SJSA1 (cell line): ENCODE data around the gene CPNE1. TPM values are rescaled to one million over a fixed set of nuclear protein-coding genes. Genes with fewer than 3 reads are reported as not detected.

Source experiments
- DNase-seq, 2 experiments: peaks; one replicate each; pipeline ENCODE4 v3.0.0-alpha.2; 2015 to 2020; ENCODE audit warnings: low spot score in 2 of 2, low read depth in 1 of 2
- H3K27ac ChIP-seq: fragments of 250-450 bp; sonication (Bioruptor Pico); 2 replicates; pipeline ENCODE4 v1.5.1; 2020; ENCODE audit warnings: mild to moderate bottlenecking, moderate library complexity
- H3K27me3 ChIP-seq: fragments of 250-450 bp; sonication (Bioruptor Pico); replicated peaks from 2 replicates; pipeline ENCODE4 v1.5.1; 2020; ENCODE audit warnings: mild to moderate bottlenecking, moderate library complexity
- H3K36me3 ChIP-seq: fragments of 250-450 bp; sonication (Bioruptor Pico); 2 replicates; pipeline ENCODE4 v1.5.1; 2020; ENCODE audit warnings: mild to moderate bottlenecking
- H3K4me1 ChIP-seq: fragments of 250-450 bp; sonication (Bioruptor Pico); replicated peaks from 2 replicates; pipeline ENCODE4 v1.6.1; 2021; ENCODE audit warnings: mild to moderate bottlenecking
- H3K4me3 ChIP-seq: fragments of 250-450 bp; sonication (Bioruptor Pico); 2 replicates; pipeline ENCODE4 v1.5.1; 2020; ENCODE audit warnings: mild to moderate bottlenecking
- H3K9me3 ChIP-seq: fragments of 250-450 bp; sonication (Bioruptor Pico); replicated peaks from 2 replicates; pipeline ENCODE4 v1.5.1; 2020; ENCODE audit warnings: mild to moderate bottlenecking
- total RNA-seq: library from RNA; depleted of rRNA; stranded (reverse); fragments of >200 nt; shearing (Covaris generic); gene quantifications from 2 replicates; pipeline ENCODE4 v1.2.3, GENCODE V29; 2014

CPNE1 gene
- total RNA-seq, 1 experiment from 2014 or later, result 162 TPM

DNA sequence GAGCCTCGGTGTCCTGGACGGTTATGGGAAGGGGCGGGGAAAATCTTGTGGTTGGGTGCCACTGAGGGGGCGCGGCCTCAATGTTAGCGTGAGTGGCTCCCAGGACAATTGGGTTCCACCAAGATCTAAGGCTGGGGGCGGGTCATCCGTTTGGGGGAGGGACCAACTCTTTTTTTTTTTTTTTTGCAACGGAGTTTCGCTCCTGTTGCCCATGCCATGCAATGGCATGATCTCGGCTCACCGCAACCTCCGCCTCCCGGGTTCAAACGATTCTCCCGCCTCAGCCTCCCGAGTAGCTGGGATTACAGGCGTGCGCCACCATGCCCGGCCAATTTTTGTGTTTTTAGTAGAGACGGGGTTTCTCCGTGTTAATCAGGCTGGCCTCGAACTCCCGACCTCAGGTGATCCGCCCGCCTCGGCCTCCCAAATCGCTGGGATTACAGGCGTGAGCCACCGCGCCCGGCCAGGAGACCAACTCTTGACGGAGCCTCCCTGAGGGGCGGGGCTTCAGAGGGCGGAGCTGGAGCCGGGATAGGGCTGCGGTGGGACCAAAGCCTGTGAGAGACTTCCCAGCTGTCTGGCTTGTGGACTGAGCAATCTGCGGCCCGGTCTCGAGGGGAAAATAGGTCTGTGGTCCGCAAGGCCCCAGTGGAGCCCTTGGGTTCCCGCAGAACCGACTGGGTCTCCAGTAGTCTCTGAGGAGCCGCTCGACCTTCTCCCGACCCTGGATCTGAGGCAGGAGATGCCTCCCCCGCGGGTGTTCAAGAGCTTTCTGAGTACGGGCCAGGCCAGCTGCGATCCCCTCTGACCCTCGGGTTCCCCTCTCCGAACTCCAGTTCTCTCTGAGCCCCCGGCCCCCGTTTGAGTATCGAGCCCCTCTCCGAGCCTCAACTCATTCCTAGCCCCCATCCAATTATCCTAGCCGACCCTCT, 48.0 kb downstream of the CPNE1 start:
- peak; percentile 19 to 69 for DNase-seq
- peak overlapping the region; percentile 29 for H3K4me3 ChIP-seq
- no peak overlapping the region for H3K27ac ChIP-seq
- peaks cover 31% of the 10 kb centered on the region for H3K4me1 ChIP-seq
- no peaks in the 10 kb centered on the region for H3K27me3 ChIP-seq
- no peaks in the 10 kb centered on the region for H3K9me3 ChIP-seq
- H3K36me3 ChIP-seq, result peaks cover 3% of the 10 kb centered on the region; the same call in 1 of the 2 replicates

DNA sequence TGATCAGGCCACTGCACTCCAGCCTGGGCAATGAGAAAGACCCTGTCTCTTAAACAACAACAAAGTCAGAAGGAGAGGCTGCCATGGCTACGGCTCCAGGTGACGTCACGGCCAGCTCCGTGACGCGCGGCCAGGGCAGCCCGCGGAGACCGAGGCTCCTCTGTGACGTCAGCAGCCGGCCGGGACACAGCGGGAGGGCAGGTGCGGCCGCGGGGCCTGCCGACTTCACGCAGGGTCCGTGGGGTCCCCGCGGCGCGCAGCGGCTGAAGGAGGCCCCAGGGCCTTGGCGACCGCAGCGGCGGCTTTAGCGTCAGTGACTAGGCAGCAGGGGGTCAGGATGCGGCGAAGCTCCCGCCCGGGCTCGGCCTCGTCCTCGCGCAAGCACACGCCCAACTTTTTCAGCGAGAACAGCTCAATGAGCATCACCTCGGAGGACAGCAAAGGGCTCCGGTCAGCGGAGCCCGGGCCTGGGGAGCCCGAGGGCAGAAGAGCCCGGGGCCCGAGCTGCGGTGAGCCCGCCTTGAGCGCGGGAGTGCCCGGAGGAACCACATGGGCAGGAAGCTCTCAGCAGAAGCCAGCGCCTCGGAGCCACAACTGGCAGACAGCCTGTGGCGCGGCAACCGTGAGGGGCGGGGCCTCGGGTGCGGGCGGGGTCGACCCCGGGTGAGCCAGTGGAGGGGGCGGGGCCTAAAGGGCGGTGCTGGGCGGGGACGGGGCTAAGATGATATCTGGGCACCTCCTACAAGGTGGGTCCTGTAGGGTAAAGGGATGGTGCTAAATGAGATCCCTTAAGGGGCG, 48.8 kb downstream of the CPNE1 start, which contains the start of gene SPAG4:
SPAG4 (plus strand) TSS at position 163 of the 798 bp plus-strand sequence; CDS start at position 338, 175 bp downstream.
- Histone ChIP-seq H3K27me3 (no peaks in the 10 kb centered on the region), H3K9me3 (no peaks in the 10 kb centered on the region), H3K27ac (peak within 1 kb of the TSS; percentile 63), H3K4me1 (peaks cover 31% of the 10 kb centered on the region), H3K4me3 (peak within 1 kb of the TSS; percentile 41), H3K36me3 (no peaks in the 10 kb centered on the region)
- peak; percentile 97 to 99 for DNase-seq

DNA sequence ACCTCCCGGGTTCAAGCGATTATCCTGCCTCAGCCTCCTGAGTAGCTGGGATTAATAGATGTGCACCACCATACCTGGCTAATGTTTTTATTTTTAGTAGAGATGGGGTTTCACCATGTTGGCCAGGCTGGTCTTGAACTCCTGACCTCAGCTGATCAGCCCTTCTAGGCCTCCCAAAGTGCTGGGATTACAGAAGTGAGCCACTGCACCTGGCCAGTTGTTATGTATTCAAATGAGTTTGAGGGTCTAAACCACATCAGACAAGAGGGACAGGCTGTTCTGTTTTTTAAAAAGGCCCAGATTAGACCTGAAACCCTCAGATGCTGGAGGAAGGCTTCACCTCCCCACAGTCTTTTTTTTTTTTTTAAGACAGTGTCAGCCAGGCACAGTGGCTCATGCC, 53.2 kb downstream of the CPNE1 start:
- peaks cover 15% of the 10 kb centered on the region for H3K4me1 ChIP-seq
- H3K27ac ChIP-seq, result no peak overlapping the region
- no peak for DNase-seq
- no peaks in the 10 kb centered on the region for H3K9me3 ChIP-seq
- no peak overlapping the region for H3K4me3 ChIP-seq
- no peaks in the 10 kb centered on the region for H3K36me3 ChIP-seq
- no peaks in the 10 kb centered on the region for H3K27me3 ChIP-seq

DNA sequence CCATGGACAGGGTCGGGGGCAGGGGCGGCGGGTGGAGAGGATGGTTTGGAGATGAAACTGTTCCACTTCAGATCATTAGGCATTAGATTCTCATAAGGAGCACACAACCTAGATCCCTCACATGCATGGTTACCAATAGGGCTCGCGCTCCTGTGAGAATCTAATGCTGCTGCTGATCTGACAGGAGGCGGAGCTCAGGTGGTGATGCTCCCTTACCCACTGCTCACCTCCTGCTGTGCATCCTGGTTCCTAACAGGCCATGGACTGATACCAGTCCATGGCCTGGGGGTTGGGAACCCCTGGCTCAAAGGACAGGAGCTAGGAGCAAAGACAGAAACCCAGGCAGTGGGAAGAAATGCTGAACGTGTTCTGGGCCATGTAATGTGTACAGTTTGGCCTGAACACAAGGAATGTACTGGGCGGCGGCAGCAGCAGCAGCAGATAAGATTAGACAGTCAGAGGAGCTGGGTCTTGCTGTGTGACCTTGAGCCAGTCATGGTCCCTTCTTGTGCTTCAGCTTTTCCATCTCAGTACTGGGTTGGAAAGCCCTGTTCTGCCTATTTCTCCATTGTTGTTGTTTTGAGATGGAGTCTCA, 53.8 kb downstream of the CPNE1 start:
- H3K27ac ChIP-seq, result no peak overlapping the region
- no peak overlapping the region for H3K4me3 ChIP-seq
- DNase-seq, result no peak

DNA sequence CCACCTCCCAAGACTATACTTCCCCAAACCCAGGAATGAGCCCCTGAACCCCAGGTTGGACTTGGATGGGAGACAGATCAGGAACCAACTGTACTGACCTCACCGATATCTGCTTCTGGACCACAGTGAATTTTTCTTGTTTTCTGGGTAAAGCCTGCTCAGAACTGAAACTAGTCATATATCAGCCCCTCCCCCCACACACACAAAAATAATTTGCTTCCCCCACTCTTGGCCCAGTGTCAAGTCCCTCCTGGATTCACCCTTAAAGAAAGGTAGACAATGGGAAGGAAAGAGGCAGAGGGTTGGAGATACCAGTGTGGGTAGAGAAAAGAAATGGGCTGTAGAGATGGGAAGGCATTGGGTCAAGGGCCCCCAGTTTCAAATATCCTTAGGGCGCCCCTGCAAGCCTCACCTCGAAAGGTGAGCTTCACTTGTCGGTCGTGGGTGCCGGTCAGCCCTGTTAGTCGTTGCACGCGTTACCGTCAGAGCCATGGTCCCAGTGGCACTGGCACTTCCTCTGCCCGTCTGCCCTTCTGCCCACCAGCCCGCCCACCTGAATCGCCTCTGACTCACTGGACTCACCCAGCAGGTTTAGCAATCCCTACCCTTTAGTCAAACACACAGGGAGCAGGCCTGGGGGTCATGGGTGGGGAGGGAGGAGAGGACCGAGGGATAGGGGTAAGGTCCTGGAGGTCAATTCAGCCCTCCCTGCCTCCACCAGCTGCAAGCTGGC, 57.5 kb downstream of the CPNE1 start:
- Histone ChIP-seq H3K4me3 (no peak overlapping the region), H3K4me1 (no peaks in the 10 kb centered on the region), H3K27ac (no peak overlapping the region), H3K36me3 (no peaks in the 10 kb centered on the region), H3K9me3 (no peaks in the 10 kb centered on the region), H3K27me3 (no peaks in the 10 kb centered on the region)
- DNase-seq, result no peak

More for the DNA sequence above, 53.8 kb downstream of the CPNE1 start:
- Histone ChIP-seq H3K9me3 (no peaks in the 10 kb centered on the region), H3K4me1 (peaks cover 14% of the 10 kb centered on the region), H3K27me3 (no peaks in the 10 kb centered on the region), H3K36me3 (no peaks in the 10 kb centered on the region)

DNA sequence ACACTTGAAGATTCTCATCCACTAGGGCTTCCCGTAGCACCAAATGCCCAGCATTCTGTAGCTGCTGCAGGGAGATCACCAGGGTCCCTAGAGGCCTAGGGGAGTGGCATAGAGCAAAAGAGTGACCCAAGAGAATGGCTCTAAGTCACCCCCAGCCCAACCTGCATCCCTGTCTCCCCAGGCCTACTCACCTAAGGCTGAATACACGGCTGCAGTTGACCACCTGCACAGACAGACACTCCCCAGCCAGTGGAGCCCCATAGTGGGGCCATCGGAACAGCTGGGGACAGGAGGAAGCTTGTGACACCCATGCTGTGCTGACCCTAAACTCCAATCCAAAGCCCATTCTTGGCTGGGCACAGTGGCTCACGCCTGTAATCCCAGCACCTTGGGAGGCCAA, 58.6 kb downstream of the CPNE1 start:
- Histone ChIP-seq H3K4me1 (peaks cover 9% of the 10 kb centered on the region), H3K9me3 (peaks cover 5% of the 10 kb centered on the region; the same call in 1 of the 2 replicates), H3K27me3 (peaks cover 10% of the 10 kb centered on the region), H3K27ac (no peak overlapping the region), H3K36me3 (no peaks in the 10 kb centered on the region), H3K4me3 (no peak overlapping the region)
- no peak for DNase-seq

DNA sequence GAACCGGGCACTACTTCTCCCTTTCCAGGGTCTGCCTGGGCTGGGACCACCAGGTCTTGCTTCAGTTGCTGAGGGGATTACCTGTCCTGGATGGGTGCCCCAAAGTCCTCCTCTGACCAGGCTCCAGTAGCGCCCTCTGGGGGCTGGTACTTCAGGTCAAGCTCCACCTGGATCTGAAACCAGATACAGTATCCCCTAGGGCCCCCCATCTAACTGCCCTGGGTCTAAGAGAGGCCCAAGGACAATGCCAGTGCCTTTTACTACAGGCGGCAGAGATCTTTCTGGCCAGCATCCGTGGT, 60.3 kb downstream of the CPNE1 start:
- Histone ChIP-seq H3K27ac (no peak overlapping the region), H3K9me3 (peaks cover 5% of the 10 kb centered on the region; the same call in 1 of the 2 replicates), H3K27me3 (peaks cover 22% of the 10 kb centered on the region), H3K4me1 (peaks cover 15% of the 10 kb centered on the region), H3K4me3 (no peak overlapping the region), H3K36me3 (no peaks in the 10 kb centered on the region)
- DNase-seq, result no peak

DNA sequence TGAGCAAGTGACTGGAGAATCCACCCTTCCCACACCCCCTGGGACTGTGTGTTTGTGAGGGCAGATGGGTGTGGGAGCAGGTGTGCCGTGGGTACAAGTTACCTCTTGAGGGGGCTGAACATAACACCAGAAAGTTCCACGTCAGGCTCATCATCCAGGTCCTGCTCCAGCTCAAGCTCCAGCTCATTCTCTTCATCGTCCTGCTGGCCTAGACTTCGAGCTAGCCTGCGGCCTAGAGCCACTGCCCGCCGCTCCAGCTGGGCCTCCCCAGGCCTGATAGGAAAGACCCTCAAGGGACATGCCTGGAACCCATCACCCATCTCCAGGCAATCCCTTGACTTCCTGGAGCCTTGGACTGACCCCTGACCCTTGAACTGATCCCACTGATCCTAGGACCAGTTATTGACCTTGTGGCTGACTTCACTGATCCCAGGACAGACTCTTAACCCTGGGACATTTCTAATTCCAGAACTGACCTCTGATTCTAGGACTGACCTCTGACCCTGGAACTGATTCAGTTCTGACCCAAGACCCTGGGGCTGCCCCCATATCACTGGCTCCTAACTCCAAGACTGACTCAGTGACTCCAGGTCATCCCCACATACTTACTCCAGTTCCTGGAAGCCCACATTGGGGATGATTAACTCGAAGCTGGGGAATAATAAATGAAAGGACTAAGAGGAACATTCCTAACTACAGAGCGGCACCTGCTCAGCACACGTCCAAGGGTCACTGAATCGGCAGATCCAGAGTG, 60.8 kb downstream of the CPNE1 start:
- DNase-seq, result no peak
- Histone ChIP-seq H3K27ac (no peak overlapping the region), H3K4me1 (peaks cover 15% of the 10 kb centered on the region), H3K4me3 (no peak overlapping the region), H3K9me3 (peaks cover 5% of the 10 kb centered on the region; the same call in 1 of the 2 replicates), H3K36me3 (no peaks in the 10 kb centered on the region), H3K27me3 (peaks cover 25% of the 10 kb centered on the region)

DNA sequence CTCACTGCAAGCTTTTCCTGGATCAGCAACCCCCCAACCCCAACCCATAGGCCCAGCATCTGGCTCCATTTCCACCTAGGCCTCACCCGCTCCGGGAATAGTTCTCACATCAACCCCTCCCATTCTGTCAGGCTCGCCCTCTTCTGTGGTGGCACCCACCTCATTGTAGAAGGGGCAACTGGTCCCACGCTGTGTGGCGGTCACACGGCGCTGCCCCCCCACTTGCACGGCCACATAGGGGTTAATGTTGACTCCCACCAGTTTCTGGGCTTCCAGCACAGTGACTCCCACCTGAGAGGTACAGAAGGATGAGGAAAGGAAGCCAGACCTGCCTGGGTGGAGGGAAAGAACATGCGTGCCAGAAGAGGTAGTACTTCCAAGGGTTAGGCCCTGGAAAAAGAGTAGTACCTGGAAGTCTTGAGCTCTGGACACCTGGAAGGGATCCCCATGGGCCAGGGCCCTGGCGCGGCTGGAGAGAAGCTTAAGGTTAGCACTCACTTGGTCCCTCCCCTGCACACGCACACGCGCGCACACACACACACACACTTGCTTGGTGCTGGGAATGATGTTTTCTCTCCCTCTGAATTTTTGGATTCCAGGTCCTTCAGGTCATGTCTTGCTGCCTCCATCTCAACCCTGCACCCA, 61.7 kb downstream of the CPNE1 start:
- H3K4me3 ChIP-seq, result no peak overlapping the region
- peaks cover 15% of the 10 kb centered on the region for H3K4me1 ChIP-seq
- H3K9me3 ChIP-seq, result peaks cover 5% of the 10 kb centered on the region; the same call in 1 of the 2 replicates
- H3K27me3 ChIP-seq, result peaks cover 31% of the 10 kb centered on the region
- no peak overlapping the region for H3K27ac ChIP-seq
- H3K36me3 ChIP-seq, result no peaks in the 10 kb centered on the region
- DNase-seq, result no peak

DNA sequence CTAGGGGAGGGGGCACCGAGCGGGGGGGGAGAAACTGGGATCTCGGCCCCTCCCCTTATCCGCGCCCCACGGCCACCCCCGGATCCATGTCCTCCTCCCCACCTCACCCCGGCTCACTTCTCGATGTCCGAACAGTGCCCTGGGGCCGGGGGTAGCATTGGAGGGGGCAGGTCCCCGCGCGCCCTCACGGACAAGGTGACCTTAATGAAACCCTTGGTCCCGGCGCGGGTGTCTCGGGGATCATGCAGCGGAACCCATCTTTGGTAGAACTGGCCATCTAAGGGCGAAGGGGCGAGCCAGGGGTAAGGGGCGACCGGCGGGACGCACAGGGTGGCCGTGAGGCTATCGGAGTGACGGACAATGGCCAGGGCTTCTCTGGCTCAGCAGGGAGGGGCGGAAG, 62.7 kb downstream of the CPNE1 start:
- H3K4me3 ChIP-seq, result peak overlapping the region; percentile 13; the same call in 1 of the 2 replicates
- H3K27ac ChIP-seq, result no peak overlapping the region
- peaks cover 36% of the 10 kb centered on the region for H3K27me3 ChIP-seq
- H3K9me3 ChIP-seq, result peaks cover 5% of the 10 kb centered on the region; the same call in 1 of the 2 replicates
- H3K36me3 ChIP-seq, result no peaks in the 10 kb centered on the region
- peaks cover 15% of the 10 kb centered on the region for H3K4me1 ChIP-seq
- no peak for DNase-seq

DNA sequence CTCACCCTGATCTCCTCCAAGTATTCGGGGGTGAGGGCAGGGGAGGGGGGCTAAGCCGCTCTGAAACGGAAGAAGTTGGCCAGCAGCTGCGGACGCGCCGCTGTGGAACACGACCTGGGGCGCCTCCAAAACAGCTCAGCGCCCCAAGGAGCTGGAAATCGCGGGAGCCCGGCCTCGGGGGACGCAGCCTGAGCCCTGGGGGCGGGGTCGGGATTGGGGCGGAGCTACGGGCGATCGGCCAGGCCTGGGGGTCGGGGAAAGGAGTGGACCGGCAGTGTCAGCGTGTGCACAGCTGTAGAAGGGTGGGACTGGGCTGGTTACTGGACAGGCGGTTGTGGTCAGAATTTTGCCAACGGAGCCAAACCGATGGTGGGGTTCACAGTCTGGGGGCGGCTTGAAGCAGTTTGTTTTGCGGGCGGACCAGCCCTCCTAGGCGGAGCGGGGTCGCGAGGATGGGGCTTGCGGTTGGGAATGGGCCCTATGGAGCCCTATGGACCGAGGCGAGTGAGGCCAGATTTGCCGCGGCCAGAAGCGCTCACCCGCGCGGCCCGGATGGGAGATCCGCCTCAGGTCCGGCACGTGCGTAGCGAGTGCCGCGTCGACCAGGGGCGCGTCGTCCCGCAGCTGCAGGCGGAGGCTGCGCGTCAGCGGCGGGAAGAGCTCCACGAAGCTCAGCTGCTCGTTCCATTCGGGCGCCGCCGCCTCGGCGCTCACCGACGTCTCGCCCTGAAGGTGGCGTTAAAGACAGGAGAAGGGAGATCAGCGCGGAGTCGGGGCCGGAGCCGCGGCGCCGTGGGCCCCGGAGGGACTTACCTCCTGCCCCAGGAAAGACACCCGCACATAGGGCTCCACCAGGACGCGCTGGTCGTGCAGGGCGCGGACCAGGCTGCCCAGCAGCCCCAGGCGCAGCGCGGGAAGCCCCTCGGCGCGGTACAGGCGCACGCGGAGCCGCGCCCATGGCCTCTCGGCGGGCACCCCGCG, 63.4 kb downstream of the CPNE1 start:
- Histone ChIP-seq H3K4me3 (peak overlapping the region; percentile 13), H3K27me3 (peaks cover 36% of the 10 kb centered on the region), H3K27ac (no peak overlapping the region), H3K9me3 (peaks cover 5% of the 10 kb centered on the region; the same call in 1 of the 2 replicates), H3K4me1 (peaks cover 15% of the 10 kb centered on the region), H3K36me3 (no peaks in the 10 kb centered on the region)
- DNase-seq, result peak; percentile 56 to 68
